ENCODE results near the gene RELL2.

Gene RELL2

GRCh38 chr5:141657937-141658545 is 21.2 kb downstream of the RELL2 start (continued):
- TF ChIP-seq ZNF558 (tag by site-specific recombination; IDR thresholded peaks at IDR 0.05), result peak; percentile 86
- TF ChIP-seq ZBTB21 (tag by site-specific recombination; IDR thresholded peaks at IDR 0.05), result peak; percentile 95
- no peak for TF ChIP-seq HOXC10 (CRISPR knock-in tag; IDR thresholded peaks at IDR 0.05)
- no peak for TF ChIP-seq EGR2 (tag by site-specific recombination; IDR thresholded peaks at IDR 0.05; ENCODE audit: low read depth)
- TF ChIP-seq ZNF449 (tag by site-specific recombination; IDR thresholded peaks at IDR 0.05), result no peak
- TF ChIP-seq MYNN (tag by site-specific recombination; IDR thresholded peaks at IDR 0.05; ENCODE audit: borderline replicate concordance), result no peak
- TF ChIP-seq ZNF560 (tag by site-specific recombination; IDR thresholded peaks at IDR 0.05; ENCODE audit: borderline replicate concordance), result no peak
- 0 out of 2 replicates have a peak, but pooled peaks have one; percentile 34 for TF ChIP-seq ZSCAN23 (tag by site-specific recombination; IDR thresholded peaks at IDR 0.05)
- TF ChIP-seq ZNF302 (tag by site-specific recombination; IDR thresholded peaks at IDR 0.05; ENCODE audit: low read depth), result no peak
- no peak for TF ChIP-seq ZNF18 (tag by site-specific recombination; IDR thresholded peaks at IDR 0.05)
- peak; percentile 96 for TF ChIP-seq ZNF629 (tag by site-specific recombination; IDR thresholded peaks at IDR 0.05)
- no peak for TF ChIP-seq ZNF510 (tag by site-specific recombination; IDR thresholded peaks at IDR 0.05; ENCODE audit: insufficient replicate concordance)
- peak; percentile 55; the same call in 1 of the 2 replicates for TF ChIP-seq RBAK (tag by site-specific recombination; IDR thresholded peaks at IDR 0.05)
- peak; percentile 83 for TF ChIP-seq SP7 (tag by site-specific recombination; IDR thresholded peaks at IDR 0.05)
- peak; percentile 93 for TF ChIP-seq HIC1 (tag by site-specific recombination; IDR thresholded peaks at IDR 0.05)
- TF ChIP-seq ZNF473 (tag by site-specific recombination; IDR thresholded peaks at IDR 0.05), result 0 out of 2 replicates have a peak, but pooled peaks have one; percentile 38
- TF ChIP-seq ZNF518A (tag by site-specific recombination; conservative IDR thresholded peaks at IDR 0.05; ENCODE audit: low read depth), result peak; percentile 39; the same call in 1 of the 2 replicates
- peak; percentile 40; the same call in 1 of the 2 replicates for TF ChIP-seq YY2 (tag by site-specific recombination; IDR thresholded peaks at IDR 0.05)
- no peak for TF ChIP-seq ZSCAN30 (tag by site-specific recombination; IDR thresholded peaks at IDR 0.05)
- peak; percentile 88; the same call in 1 of the 2 replicates for TF ChIP-seq ZNF660 (tag by site-specific recombination; IDR thresholded peaks at IDR 0.05)
- peak; percentile 85 for TF ChIP-seq ZNF639 (tag by site-specific recombination; IDR thresholded peaks at IDR 0.05)
- TF ChIP-seq ZBTB8A (tag by site-specific recombination; IDR thresholded peaks at IDR 0.05), result no peak
- no peak for TF ChIP-seq ZNF354C (tag by site-specific recombination; IDR thresholded peaks at IDR 0.05; ENCODE audit: borderline replicate concordance, low read depth)
- TF ChIP-seq ZNF280C (tag by site-specific recombination; IDR thresholded peaks at IDR 0.05), result no peak

Data from HEK293 (cell line).